ENCODE data around the gene NABP2.

DNA sequence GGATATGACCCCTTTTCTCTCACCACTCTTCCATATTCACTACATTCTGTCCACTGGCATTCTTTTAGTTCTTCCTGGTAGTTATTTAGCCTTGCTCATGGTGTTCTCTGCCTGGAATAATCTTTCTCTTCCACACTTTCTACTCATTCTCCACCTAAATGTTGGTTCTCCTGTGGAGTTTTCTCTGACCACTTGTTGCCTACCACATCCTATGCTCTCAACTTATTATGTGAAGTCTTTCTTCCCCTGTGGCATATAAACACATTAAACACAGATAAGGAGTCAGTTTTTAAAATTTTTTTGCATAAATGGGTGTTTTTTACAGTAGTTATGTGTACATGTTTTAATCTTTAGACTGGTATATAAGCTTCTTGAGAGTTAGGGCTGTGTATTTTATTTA lies 31.6 kb upstream of the NABP2 start:
- TF ChIP-seq CTCF (IDR thresholded peaks at IDR 0.05) (no peak), ZFX (IDR thresholded peaks at IDR 0.05; ENCODE audit: borderline replicate concordance) (no peak)

All from 22Rv1 (cell line).